ENCODE measurements around the gene GZMB. TPM values are rescaled to one million over a fixed set of nuclear protein-coding genes. Genes with fewer than 3 reads are reported as not detected.

GZMB gene
- total and polyA plus RNA-seq, 2 donors (not counting 3 experiments of a cell fraction or from before 2014, with no cell fraction given): not detected

DNA sequence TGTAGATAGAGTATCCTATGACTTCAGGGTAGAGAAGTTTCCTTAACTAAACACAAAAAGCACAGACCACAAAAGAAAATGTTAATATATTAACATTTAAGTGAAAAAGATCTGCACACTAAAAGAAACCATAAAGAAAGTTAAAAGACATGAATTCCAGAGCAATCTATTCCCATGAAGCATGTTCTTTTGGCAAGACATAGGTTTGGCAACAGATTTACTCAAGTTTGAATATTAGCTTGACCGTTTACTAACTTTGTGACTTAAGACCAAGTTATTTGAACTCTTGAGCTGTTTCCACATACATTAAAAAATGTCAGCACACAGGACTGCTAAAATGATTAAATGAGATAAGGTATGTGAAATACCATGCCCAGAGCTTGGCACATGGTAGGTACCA lies 35.7 kb upstream of the GZMB start:
- no peaks in the 10 kb centered on the region for H3K4me1 ChIP-seq (ENCODE audit: control insufficient read depth, extremely low read depth, insufficient read depth, low read length)
- intact Hi-C loops (cut with micrococcal nuclease): no loop called here
- no peak overlapping the region for H3K4me3 ChIP-seq (replicated peaks in 1 of 3; ENCODE audit: insufficient read depth in 1 of 3, low read depth in 1 of 3, low read length in 3 of 3)
- H2AFZ ChIP-seq (ENCODE audit: low read depth, low read length): no peak overlapping the region
- H3K36me3 ChIP-seq (ENCODE audit: control insufficient read depth in 2 of 2, extremely low read depth in 1 of 2, insufficient read depth in 2 of 2, low read length in 2 of 2): no peaks in the 10 kb centered on the region
- dilution Hi-C loops (cut with MboI; ENCODE audit: extremely low pct_ligation_motif_present, low sequenced_read_pairs): no loop called here
- no peak overlapping the region for H3K4me2 ChIP-seq (ENCODE audit: insufficient read depth, low read length)
- no TSS peak for BruUV-seq (replicated peaks)
- H3K27ac ChIP-seq (ENCODE audit: insufficient read depth, low read depth, low read length): no peak overlapping the region
- H3K27me3 ChIP-seq (ENCODE audit: control insufficient read depth in 2 of 2, insufficient read depth in 2 of 2, low read length in 2 of 2): no peaks in the 10 kb centered on the region
- no peak for FAIRE-seq
- no peaks in the 10 kb centered on the region for H3K9me1 ChIP-seq (replicated peaks; ENCODE audit: control insufficient read depth, extremely low read depth, insufficient read depth, low read length)
- H3K9me3 ChIP-seq (replicated peaks; ENCODE audit: control insufficient read depth, insufficient read depth, low read length): no peaks in the 10 kb centered on the region
- no peak for DNase-seq (ENCODE audit: low read depth, low spot score)
- TF ChIP-seq EZH2 (IDR thresholded peaks at IDR 0.05; ENCODE audit: borderline replicate concordance, low read depth, low read length, severe bottlenecking) (no peak), POLR2A (IDR thresholded peaks at IDR 0.05; ENCODE audit: low read depth, low read length) (no peak), MAX (IDR thresholded peaks at IDR 0.05; ENCODE audit: insufficient read depth, insufficient read length) (no peak), GATA2 (IDR thresholded peaks at IDR 0.05; ENCODE audit: insufficient read depth, insufficient read length, low read depth, low read length) (no peak), POLR2AphosphoS5 (IDR thresholded peaks at IDR 0.05; ENCODE audit: insufficient read depth, low read depth, low read length) (no peak), FOS (IDR thresholded peaks at IDR 0.05; ENCODE audit: borderline replicate concordance, insufficient read depth, low read length) (no peak), JUN (IDR thresholded peaks at IDR 0.05; ENCODE audit: borderline replicate concordance, insufficient read depth, insufficient read length, low read depth) (no peak), MYC (IDR thresholded peaks at IDR 0.05; ENCODE audit: low read depth, low read length) (no peak)
- TF ChIP-seq, protein P1, sequence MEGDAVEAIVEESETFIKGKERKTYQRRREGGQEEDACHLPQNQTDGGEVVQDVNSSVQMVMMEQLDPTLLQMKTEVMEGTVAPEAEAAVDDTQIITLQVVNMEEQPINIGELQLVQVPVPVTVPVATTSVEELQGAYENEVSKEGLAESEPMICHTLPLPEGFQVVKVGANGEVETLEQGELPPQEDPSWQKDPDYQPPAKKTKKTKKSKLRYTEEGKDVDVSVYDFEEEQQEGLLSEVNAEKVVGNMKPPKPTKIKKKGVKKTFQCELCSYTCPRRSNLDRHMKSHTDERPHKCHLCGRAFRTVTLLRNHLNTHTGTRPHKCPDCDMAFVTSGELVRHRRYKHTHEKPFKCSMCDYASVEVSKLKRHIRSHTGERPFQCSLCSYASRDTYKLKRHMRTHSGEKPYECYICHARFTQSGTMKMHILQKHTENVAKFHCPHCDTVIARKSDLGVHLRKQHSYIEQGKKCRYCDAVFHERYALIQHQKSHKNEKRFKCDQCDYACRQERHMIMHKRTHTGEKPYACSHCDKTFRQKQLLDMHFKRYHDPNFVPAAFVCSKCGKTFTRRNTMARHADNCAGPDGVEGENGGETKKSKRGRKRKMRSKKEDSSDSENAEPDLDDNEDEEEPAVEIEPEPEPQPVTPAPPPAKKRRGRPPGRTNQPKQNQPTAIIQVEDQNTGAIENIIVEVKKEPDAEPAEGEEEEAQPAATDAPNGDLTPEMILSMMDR (IDR thresholded peaks at IDR 0.05; ENCODE audit: extremely low read depth in 1 of 2, insufficient read depth in 1 of 2, low read depth in 1 of 2, low read length in 2 of 2): no peak
- H4K20me1 ChIP-seq (replicated peaks; ENCODE audit: control insufficient read depth, extremely low read depth, insufficient read depth, low read length): no peaks in the 10 kb centered on the region
- H3K9ac ChIP-seq (replicated peaks; ENCODE audit: extremely low read depth, insufficient read depth, low read length): no peak overlapping the region
- CTCF ChIA-PET: no interaction called here
- H3K79me2 ChIP-seq (ENCODE audit: control insufficient read depth, insufficient read depth, low read length): no peaks in the 10 kb centered on the region
- POLR2A ChIA-PET: no interaction called here
